GM18520 (cell line): ENCODE results near the gene EDNRA.

Source experiments
- ATAC-seq: cut with Tn5 transposase; IDR thresholded peaks from one replicate; pipeline ENCODE4 v1.9.1; 2021; ENCODE audit not compliant: unreplicated experiment

Gene EDNRA

GRCh38 chr4:147586032-147586431, 105.1 kb downstream of the EDNRA start:
- ATAC-seq = no peak

DNA sequence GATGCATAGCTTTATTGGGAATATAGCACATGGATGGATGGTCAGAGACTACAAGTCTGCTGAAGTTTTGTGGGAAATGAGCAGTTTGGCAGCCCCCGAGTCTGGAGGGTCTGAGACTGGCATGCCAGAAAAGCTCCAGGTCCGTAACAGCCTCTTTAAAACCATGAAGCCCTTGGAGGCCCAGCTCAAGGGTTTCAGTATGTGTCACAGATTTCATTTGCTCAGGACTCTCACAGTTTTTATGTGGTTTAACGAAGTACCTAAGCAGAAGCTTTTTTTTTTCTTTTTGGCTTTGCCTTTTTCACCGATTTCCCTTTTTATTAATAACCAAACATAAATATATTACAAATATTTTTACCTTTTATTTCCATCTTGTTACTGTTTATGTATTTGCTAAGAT, 105.7 kb downstream of the EDNRA start:
- ATAC-seq = peak; percentile 74

DNA sequence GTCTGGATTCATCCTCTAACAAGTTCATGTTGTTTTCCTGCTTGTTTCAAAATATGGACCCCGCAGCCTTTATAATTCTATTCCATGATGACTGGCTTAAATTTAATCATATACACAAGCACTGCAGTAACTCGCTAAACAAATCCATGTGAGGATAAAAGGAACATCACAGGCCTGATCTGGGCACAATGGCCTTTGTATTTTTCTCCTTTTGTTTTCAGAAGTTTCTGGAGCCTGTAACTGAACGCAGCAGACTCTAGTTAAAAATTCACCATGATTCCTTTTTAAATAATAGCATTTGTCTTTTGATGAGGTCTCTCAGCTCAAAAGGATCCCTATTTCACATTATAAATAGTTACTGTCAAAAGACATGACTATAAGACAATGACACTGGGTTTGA, 106.1 kb downstream of the EDNRA start:
- no peak for ATAC-seq

GRCh38 chr4:147589586-147589985, 108.7 kb downstream of the EDNRA start:
- ATAC-seq = no peak

- ATAC-seq = no peak
Observed at GRCh38 chr4:147590249-147590920, 109.5 kb downstream of the EDNRA start.

GRCh38 chr4:147591106-147591505, 110.2 kb downstream of the EDNRA start:
- ATAC-seq = no peak

GRCh38 chr4:147594107-147594506, 113.2 kb downstream of the EDNRA start:
- no peak for ATAC-seq
